Activated CD4-positive, alpha-beta T cell treated with anti-CD3 and anti-CD28 coated beads, Interleukin-2, Interleukin-6, amounts not matched to agents 100 ng/mL and 50 ng/mL, durations not matched to agents 16 hours and 8 hours (primary cell): Measurements from ENCODE around the gene KLHDC4.
"Not testable (repeated sequence)": the region's sequence is repeated elsewhere in the genome, so short reads cannot be mapped to it uniquely, and the experiment has no call there.

ENCODE experiments used
- DNase-seq: peaks from one replicate; pipeline ENCODE4 v3.0.0-alpha.2; 2020

Gene KLHDC4

DNA sequence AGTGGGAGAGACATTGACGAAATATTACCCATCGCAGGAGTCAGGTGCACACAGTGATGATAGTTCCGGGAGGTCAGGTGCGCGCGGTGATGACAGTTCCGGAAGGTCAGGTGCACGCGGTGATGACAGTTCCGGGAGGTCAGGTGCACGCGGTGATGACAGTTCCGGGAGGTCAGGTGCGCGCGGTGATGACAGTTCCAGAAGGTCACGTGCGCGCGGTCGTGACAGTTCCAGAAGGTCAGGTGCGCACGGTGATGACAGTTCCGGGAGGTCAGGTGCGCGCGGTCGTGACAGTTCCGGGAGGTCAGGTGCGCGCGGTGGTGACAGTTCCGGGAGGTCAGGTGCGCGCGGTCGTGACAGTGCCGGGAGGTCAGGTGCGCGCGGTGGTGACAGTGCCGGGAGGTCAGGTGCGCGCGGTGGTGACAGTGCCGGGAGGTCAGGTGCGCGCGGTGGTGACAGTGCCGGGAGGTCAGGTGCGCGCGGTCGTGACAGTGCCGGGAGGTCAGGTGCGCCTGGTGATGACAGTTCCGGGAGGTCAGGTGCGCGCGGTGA is 84.7 kb downstream of the KLHDC4 start:
- not testable (repeated sequence) for DNase-seq

DNA sequence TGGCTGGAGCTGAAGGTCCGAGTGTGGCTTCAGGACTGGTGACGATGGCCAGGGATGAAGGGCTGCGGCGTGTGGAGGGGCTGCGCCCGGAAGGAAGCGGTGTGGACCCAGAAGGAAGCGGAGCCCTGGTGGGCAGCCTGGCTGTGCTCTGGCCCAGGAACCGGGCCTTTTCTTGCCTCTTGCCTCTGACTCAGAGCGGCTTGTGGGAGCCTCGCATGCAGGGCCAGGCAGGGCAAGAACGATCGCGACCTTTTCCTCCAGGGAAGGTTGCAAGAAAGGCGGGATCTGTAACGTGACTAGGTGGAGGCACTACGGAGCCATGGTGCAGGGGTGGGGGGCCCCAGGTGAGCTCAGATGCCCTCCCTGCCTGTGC is 85.5 kb downstream of the KLHDC4 start:
- no peak for DNase-seq

DNA sequence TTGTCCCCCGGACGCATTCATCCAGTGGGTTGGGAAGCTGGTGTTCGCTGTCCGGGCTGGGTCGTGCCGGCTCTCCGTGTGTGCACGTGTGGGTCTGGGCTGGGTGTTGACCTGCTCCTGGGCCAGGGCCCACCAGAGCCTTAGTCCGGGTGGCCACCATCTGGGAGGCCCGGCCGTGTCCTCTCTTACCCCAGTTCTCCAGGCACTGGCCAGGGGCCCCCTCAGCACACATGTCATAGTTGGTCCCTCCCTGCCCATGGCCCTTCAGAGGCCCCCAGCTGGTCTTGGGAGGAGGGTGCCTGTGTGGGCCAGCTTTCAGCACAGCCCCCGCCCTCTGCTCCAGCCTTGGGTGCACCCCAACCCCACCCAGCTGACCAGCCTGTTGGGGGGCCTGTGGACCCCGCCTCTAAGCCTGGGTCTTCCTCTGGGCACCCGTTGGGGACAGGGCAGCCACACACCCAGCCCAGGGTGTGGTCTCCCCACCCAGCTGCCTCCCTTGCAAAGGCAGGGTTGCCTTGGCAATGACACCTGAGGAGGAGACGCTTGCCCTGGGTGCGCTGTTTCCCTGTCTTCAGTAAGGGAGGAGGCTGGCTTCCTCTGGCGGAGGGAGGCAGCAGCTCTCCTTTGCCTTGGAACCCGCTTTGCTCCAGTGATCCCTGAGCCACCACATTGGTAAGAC is 86.1 kb downstream of the KLHDC4 start:
- DNase-seq, result no peak

DNA sequence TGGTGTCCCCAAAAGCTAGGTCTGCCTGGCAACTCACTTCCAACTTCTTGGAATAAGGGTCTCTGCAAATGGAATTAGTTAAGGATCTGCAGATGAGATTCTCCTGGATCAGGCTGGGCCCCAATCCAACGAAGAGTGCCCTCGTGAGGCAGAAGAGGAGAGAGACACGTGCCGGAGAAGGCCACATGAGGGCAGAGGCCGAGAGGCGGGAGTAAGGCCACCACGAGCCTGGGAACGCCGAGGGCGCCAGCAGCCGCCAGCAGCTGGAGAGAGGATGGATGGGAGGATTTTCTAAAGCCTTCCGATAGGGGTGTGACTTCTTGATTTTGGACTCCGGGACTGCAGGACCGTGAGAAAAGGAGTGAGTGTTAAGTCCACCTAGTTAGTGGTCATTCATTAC is 87.2 kb downstream of the KLHDC4 start:
- DNase-seq, result no peak

DNA sequence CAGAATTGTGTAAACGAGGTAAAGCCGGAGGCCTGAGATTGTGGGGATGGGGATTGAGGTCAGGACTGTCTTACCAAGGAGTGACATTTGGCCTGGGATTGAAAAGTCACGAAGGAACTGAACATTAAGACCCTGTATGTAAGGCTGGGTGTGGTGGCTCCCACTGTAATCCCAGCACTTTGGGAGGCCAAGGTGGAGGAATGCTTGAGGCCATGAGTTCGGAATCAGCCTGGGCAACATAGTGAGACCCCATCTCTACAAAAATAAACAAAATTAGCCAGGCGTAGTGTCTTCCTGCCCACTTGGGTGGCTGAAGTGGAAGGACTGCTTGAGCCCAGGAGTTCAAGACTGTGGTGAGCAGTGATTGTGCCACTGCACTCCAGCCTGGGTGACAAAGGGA is 88.0 kb downstream of the KLHDC4 start:
- no peak for DNase-seq

DNA sequence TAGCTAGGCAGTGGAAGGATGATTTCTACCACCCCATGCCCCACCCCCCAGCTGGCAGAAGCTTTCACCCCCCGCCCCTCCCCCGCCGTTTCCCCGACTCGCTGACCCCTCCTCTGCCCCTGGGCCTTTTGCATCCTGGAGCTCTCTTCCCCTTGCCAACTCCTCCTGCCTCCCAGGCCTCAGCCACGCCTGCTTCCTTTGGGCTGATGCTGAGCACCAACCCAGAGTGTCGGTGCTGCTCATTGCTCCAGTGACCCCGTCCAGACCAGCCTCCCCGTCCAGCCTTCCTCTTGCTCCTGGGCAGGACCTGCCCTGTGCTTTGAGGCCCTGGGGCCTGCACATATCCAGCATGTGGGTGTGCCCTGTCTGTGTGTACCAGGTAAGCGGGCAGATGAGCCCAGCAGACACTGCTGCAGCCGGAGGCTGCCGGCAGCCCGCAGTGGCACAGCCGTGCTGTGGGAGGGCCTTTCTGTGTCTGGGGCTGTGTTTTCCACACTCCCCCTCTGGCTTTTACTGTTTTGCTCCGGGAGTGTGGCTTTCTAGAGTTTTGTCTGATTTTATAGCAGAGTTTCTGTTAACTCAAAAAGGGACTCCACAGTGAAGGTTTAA is 90.6 kb downstream of the KLHDC4 start:
- DNase-seq, result no peak

DNA sequence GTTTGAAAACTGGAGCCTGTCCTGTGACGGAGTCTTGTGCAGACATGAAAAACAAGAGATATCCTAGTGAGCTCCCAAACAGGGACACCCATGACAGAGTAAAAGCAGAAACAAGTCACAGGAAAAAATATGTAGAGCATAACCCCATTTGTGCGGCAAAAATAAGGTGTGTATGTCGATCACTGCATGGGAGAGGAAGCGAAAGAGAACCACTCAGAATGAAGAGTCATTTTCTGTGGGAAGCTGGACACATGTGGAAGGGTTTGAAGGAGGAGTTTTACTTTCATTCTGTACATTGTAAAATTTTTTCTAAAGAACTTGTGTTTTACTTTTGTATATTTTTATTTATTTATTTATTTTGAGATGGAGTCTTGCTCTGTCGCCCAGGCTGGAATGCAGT is 91.4 kb downstream of the KLHDC4 start:
- DNase-seq, result no peak

DNA sequence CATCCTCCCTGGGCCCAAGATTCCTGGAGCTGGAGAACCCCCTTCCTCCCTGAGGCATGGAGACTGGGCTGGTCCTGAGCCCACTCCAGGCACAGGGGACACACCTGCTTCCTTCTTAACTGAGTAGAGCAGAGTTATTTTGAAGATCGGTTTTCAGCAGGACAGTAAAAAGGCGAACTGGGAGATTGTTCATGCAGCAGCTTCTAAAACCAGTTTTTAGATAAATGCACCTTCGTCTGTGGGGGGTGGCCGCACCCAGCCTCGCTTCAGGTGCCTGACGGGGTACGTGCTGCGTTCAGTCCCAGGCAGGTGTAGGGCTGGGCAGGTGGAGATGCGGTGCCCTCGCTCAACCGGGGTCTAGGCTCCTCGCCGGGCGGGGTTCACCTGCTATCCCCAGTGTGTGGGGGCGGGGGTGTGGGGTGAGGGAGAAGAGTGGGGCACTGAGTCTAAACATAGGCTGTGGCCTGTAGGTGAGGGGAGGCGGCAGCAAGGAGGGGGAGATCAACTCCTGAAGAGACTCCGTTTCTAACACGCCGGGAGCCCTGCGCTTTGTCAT is 94.0 kb downstream of the KLHDC4 start:
- DNase-seq, result no peak

DNA sequence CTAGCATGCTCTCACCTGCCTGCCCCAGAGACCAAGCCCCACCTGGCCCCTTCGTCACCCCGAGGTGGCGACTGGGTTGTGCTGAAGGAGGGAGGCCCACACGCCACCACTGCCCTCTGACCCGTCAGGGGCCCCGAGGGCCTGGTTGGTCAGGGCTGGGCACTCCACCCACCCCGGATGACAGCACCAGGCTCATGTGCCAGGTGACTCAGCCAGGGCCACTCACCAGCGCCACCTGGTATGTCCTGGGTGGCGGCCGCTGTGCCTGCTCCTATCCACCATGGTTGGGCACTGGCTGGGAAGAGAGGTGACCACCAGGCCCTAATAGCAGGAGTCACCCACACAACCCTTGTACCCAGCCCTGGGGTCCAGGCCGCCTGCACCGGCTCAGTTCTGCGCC is 94.6 kb downstream of the KLHDC4 start:
- DNase-seq, result no peak

DNA sequence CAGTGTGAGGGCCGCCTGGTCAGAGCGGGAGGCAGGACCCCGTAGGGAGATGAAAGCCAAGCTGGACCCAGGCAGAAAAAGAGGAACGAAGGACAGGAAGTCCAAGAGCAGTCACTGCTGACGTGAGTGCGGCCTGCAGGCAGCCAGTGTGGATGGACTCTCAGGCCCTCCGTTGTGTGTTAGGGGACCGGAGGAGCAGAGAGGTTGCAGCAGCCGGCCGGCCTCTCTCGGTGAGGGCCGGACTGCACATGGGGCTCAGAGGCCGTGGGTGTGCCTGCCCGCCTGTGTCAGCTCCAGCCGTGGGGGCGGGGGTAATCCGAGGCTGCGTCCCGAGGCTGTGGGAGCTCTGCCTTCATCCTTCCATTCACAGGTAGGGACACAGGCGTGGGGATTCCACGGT is 96.1 kb downstream of the KLHDC4 start:
- DNase-seq, result no peak

DNA sequence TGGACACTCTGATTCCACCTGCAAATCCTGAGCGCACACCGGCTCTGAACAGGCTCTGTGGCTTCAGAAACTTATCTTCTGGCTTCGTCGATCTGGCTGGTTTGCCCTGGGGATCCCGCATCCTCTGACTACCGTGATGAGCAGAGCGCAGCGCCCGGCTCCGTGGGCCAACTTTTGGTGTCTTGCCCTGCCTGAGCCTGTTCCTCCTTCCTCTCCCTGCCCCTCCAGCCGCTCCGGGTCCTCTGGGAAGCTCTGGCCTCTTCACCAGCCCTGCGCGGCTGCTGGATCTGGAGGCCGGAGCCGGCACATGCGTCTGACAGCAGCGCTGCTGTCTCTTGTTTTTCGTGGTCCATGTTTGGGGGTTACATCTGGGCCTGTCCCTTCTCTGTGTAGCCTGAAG is 97.8 kb downstream of the KLHDC4 start:
- no peak for DNase-seq

DNA sequence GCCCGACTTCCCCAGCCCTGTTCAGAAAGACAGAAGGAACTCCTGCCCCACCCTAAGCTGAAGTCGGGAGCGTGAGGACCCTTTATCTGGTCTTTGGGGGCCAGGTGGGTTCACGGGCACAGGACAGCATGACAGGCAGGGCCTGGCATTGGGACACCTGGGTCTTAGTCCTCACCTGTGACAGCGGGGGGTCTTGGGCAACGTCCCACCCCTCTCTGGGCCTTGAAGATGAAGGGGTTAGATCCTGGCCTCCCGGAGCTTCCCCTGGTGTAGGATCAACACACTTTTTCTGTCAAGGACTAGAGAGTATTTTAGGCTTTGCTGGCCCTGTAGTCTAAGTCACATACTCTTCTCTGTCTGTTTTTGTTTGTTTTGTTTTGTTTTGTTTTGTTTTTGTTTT is 98.3 kb downstream of the KLHDC4 start:
- no peak for DNase-seq

DNA sequence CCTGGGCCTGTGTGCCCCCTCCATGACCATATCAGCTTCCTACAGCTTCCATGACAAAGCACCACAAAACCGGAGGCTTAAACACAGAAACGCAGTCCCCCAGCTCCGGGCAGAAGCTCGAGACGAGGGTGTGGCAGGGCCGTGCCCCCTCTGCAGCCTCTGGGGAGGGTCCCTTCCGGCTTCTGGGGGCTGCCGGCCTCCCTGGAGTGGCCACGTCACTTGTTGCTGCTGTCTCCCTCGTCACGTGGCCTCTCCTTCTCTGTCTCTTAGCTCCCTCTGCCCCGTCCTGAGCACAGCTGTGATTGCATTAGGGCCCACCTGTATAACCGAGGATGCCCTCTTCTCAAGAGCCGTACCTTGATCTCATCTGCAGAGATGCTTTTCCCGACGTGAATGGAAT is 98.9 kb downstream of the KLHDC4 start:
- DNase-seq, result no peak

DNA sequence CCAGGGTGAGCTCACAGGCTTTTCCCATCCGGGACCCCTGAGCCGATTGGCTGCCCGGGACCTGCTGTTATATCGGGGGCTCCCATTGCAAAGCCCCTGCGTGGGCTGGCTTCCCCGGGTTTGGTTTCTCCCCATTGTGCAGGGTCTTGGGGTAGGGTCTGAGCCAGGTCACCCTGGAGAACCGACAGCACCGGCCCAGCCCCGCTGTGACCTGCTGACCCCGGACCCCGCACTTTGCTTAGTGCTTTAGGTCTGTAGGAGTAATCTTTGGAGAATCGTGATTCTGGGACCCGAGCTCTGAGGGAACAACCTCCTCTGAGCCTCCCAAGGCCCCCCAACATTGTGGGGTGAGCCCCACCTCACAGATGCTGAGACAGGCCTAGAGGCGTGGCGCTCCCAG is 100.6 kb downstream of the KLHDC4 start:
- no peak for DNase-seq

DNA sequence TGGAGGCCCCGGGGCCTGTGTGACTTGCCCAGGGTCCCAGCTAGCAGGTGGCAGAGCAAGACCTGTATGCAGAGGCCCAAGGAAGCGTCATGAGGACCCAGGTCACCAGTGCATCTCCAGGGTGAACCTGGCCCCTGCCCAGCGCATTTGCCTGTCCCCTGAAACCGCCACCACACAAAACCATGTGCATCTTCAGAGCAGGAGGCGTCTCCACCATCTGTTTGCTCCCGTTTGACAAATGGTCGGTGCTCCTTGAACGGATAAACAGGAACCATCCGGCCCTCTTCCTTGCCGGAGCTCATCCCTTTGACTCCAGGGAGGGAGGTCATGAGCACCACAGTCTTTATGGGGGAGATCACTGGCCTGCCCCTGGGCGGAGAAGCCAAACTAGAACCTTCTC is 101.0 kb downstream of the KLHDC4 start:
- no peak for DNase-seq

DNA sequence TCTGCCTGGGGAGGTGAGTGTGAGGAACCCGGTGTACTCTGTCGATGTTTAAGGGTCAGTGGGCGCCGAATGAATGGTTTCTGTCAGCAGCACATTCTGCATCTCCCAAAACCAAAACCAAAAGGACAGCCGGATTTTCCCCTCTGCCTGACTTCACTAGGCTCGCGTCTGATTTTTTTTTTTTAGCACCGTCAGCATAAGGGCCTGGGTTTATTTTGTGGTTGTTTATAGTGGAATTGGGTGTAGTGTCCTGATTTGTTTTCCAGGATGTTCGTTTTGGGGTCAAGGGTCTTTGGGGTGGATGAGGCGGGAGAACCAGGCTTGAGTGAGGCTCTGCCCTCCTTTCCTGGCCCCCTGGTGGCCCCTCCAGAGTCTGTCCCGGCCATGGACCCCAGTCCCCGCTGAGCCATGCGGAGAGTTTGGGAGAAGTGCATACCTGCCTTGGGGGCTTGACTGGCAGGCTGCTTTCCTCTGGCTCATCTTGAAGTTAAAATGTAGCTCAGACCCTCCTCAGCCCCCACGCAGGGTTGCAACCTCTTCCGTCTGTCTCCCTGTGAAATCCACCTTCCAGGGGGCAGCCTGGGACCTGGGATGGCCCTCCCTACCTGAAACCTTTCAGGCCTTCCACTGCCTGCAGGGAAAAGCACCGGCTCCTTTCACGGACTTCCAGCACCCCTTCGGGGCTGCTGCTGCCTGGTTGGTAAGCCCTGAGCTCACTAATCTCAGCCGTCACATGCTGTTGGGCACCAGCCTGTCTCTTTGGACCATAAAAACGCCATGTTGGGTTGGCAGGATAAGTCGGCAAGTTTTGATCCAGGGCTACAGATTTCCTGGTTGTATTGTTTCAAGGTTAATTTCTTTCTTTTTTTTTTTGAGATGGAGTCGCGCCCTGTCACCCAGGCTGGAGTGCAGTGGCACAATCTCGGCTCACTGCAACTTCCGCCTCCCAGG is 103.3 kb downstream of the KLHDC4 start:
- no peak for DNase-seq

DNA sequence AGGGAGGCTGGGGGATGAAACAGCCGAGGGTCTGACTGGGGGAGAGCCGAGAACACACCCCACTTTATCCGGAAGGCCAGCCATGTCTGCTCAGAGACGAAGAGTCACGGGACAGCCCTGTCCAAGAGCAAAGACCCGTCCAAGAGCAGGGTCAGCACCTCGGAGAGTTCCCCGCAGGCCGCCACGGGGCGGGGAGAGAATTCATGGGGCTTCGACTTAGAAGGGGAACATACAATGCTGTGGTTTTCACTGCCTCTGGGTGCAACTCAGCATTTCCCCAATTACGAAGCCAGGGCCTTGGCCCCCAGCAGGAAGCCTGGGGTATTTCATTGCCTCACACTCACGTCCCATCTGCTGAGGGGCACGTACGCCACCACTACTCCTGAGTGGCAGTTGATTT is 104.2 kb downstream of the KLHDC4 start:
- DNase-seq, result peak; percentile 48

DNA sequence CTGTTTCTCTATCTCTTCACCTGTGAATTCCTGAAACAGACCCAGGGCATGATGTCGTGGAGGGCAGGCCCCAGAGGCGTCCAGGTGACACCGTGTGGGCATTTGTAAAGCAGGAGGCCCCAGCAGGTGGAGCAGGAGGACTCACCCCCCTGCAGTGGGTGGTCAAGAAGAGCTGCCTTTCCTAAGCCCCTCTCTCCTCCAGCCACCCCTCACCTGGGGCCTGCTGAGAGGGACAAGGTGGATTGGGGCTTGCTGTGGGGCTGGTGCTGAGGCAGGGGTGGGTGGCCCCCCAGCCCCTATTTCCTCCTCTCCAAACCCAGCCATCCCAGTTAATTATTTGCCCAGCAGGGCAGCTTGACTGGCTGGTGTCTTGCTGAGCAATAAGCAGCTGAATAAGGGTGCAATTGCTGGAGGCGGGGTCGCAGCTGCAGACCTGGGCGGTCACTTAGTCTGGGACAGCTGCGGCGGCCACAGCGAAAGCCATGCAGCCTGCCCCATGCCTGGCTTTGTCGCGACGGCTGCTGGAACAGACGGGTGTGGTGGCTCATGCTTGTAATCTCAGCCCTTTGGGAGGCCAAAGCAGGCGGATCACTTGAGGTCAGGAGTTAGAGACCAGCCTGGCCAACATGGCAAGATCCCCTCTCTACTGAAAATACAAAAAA is 107.1 kb downstream of the KLHDC4 start:
- DNase-seq, result no peak
